Left lobe of liver (tissue), 2 donors: ENCODE data around the gene LLCFC1. TPM values are rescaled to one million over a fixed set of nuclear protein-coding genes. Genes with fewer than 3 reads are reported as not detected.

Source experiments
- ATAC-seq: fragments of 200-7000 bp; cut with Tn5 transposase; one replicate; pipeline ENCODE4 v1.9.1; 2020; ENCODE audit warnings: mild to moderate bottlenecking, moderate library complexity
- DNase-seq: peaks from one replicate; pipeline ENCODE4 v3.0.0-alpha.2; 2020; ENCODE audit warnings: low spot score
- total RNA-seq: library from RNA; stranded (reverse); gene quantifications from one replicate; pipeline ENCODE4 v1.2.1, GENCODE V29; 2021
- donor health status: DM: no; HTN: no; CAD: no; lungs with moderate emphysema.
- donor health status: DM: no; HTN: yes; CAD: no.

LLCFC1 gene
- total RNA-seq, 1 donor from 2014 or later, result not detected

DNA sequence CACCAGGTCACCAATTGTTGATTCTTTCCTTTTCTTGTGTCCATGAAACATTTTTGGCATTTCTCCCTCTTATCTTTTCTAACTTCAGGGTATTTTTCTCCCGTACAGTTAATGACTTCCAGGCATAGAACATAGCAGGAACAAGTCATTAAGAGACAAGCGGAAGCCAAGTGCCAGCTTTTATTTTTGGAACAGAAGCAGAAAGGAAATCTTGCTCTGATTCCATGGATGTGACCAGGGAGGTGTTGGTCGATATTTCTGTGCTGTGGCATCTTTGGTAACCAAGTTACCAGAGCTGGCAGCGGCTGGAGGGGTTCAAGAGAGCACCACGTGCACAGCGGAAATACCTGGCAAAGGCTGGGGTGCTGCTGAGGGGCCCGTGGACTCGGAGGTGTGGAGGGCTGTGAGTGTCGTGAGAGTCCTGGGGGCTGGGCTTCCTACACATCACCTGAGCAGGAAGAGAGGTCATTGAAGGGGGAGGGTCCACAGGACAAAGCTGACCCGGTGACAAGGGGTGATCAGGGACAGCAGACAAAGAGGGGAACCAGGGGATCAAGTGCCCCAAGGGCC, 1.8 kb downstream of the LLCFC1 start:
- DNase-seq, result no peak
- no peak for ATAC-seq

GRCh38 chr7:142941541-142941940, 2.3 kb downstream of the LLCFC1 start:
- no peak for DNase-seq
- ATAC-seq, result no peak

- ATAC-seq, result no peak
- no peak for DNase-seq
These were observed 3.5 kb downstream of the LLCFC1 start for GRCh38 chr7:142942746-142943145.

DNA sequence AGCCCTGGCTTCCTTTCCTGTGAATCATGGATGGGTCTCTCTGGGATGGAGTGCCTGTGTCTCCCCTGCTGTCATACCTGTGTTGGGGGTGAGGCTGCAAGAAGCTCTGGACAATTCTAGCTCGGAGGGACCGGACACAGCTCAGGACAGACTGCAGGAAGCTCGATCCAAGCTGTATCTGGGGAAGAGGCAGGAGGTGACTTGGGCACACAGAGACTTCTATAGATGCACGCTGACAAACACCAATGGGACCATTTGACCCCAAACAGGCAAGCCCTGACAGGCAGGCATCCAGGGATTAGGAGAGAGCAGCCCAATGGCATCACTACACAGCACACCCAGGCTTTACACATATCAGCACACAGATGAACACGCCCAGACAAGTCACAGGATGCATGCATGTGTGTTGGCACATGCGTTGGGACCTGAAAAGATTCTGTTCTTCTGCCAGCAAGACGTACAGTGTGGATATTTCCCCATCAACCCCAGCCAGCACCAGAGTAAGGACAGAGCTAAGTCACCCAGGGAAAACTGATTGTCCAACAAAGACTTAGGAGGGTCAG, 4.5 kb downstream of the LLCFC1 start:
- ATAC-seq (no peak), DNase-seq (no peak)

GRCh38 chr7:142945001-142945400, 5.7 kb downstream of the LLCFC1 start:
- no peak for ATAC-seq
- no peak for DNase-seq

GRCh38 chr7:142948603-142949002, 9.3 kb downstream of the LLCFC1 start:
- DNase-seq, result no peak
- ATAC-seq, result no peak

- no peak for ATAC-seq
- DNase-seq, result no peak
These were observed 11.0 kb downstream of the LLCFC1 start for GRCh38 chr7:142950235-142950634.

DNA sequence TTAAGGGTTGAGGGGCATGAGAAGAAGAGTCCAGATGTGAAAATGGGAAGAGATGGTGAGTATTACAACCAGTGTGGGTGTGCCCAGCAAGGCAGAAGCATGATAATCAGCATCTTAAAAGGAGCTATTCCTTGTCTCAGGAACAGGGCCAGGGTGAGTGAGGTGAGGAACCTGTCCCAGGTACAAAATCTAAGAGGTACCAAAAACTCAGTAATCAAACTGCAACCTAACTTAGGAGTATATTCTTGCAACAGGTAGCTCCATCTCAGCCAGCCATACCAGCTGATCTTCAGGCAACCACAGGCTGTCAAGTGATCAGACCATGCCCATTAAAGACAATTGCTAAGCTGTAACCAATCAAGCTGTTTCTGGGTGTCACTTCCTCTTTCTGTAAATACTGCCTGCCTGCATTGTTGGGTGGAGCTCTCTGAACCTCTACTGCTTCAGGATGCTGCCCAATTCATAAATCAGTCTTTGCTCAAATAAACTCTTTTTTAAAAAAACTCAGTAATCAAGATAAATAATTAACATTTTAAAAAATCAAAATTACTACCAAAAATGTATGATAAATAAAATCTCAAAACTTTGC, 15.5 kb downstream of the LLCFC1 start:
- no peak for DNase-seq
- no peak for ATAC-seq

DNA sequence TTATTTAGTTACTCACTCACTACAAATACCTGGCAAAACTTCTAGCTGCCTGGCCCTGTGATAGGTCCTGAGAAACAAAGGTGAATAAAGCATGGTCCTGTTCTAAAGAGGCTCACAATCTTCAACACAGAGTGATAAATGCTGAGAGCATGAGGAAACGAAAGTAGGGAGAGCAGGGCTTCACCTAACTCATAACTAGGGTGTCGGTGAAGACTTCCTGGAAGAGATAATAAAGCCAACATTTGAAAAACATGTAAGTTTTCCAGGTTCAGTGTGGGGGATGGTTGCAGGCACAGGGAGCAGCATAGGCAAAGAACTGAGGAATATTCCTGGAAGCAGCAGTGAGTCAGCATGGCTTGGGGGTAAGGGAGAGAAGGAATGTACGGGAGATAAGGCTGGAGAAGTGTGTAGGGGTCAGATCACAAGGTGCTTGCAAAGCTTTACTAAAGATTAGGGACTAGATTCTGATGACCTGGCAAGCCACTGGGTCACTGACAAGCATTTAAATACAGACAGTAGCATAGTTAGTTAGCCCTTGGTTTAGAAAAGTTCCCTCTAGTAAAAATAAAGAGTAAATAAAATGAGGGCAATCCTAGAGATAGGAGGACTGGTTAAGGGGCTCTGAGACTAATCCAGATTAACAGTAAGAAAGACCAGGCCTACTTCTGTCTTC, 17.8 kb downstream of the LLCFC1 start:
- ATAC-seq (no peak), DNase-seq (no peak)

DNA sequence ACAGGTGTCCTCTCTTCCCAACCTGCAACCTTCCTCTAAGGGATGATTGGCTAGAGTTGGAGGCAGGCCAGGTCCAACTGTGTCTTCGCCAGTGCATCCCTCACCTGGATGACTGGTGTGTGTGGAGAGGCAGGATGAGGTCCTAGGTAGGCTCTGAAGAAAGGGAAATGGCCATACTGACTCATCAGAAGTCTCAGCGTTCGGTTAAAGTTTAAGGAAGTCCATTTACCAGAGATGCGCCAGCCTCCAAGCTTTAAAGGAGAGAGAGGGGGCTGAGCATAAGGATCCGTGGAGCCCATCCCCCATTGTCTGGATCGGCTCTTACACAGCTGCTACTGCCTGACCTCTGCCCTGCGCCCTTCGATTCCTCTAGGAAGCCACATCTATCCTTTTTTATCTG, 18.4 kb downstream of the LLCFC1 start:
- ATAC-seq (no peak), DNase-seq (no peak)

GRCh38 chr7:142959202-142959601, 19.9 kb downstream of the LLCFC1 start:
- ATAC-seq, result no peak
- DNase-seq, result no peak

DNA sequence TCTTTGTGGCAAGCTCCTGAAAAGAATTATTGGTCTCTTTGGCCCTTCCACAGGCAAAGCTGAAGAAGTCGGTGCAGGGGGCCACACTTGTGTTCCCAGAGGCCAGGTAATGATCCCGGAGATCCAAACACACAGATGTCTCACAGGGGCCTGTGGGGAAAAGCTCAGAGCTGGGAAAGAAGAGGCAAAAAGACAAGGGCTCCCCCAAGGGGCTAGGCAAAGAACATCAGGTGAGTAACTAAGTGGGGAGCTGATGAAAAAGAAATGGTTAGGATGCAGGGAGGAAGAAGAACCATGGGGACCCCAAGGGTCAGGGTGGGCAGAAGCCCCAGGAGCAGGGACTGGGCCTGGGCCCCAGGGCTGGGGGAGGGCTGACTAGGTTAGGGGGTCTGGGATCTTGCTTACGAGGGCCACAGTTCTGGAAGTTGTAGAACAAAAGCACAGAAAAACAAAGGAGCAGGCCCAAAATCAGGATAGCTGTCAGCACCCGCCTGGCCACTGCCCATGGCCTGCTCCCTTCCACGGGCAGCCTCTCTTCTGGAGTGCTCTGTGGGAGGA, 21.8 kb downstream of the LLCFC1 start:
- ATAC-seq (peak; percentile 42), DNase-seq (no peak)

GRCh38 chr7:142961595-142961972, 22.3 kb downstream of the LLCFC1 start:
- no peak for DNase-seq
- ATAC-seq, result no peak

DNA sequence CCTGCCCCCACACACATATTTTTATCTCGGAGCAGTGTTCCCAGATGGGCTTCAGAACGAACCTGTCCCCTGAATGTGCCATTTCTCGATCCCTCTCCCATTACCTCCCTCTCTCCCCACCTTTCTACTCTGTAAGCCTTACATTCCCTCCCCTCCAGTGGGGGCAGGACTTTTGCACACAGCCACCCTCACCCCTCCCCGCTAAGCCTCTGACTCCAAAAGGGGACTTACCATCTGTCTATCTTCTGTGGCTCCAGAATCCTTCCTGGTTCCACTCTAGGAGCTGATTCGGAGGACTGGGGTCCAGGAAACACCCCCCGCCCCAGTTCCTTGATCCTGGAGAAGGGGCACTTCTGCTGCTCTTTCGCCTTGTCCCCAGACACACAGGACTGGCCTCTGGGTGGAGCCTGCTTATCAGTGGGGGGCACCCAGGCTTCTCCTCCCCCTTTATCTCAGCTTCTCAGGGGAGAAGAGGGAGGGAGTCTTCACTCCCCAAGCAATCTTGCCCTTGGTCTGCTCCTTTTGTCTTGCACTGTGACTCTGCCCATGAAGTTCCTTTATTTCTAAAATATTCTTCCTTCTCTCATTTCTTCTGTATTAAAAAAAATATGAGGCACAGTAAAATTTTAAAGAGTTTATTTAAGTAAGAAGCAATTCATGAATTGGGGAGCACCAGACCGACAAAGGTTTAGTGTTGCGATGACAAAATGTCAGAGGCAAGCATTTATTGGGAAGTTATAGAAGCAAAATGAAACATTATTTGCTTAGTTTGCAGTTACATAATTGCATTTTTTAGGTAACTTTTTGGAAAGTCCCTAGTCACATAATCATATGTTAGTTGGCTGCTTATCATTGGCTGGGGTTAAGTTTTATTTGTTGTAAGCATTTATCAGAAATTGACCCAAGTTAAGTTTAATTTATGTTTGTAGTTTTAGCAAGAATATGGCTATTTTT, 23.0 kb downstream of the LLCFC1 start, which contains the start of gene KEL:
TSS of gene KEL (minus strand) at position 391 of the 954 bp plus-strand sequence. CDS start at position 234, 157 bp downstream.
- DNase-seq (no peak), ATAC-seq (no peak)

GRCh38 chr7:142962991-142963390, 23.7 kb downstream of the LLCFC1 start:
- DNase-seq (no peak), ATAC-seq (no peak)

GRCh38 chr7:142963993-142964392, 24.7 kb downstream of the LLCFC1 start:
- DNase-seq (no peak), ATAC-seq (no peak)

GRCh38 chr7:142964502-142965246, 25.4 kb downstream of the LLCFC1 start:
- DNase-seq (no peak), ATAC-seq (no peak)

GRCh38 chr7:142968229-142968628, 28.9 kb downstream of the LLCFC1 start:
- ATAC-seq (no peak), DNase-seq (no peak)

DNA sequence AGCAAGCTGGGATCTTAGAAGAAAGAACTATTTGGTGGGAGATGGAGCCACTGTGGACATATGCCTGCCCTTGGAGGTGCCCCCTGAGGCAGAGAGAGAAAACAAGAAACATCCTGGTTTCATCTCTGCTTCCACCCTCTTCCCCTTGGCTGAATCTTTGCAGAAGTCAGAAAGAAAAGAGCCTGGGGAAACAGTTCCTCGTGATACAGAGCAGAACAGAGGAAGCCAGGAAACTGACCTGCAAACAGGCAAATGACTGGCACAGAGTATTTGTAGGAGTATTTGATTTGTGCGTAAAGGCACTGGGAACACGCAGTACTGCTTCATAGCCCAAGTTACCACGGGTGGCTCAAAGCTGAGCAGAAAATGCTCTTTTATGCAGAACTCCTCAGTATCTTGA, 29.9 kb downstream of the LLCFC1 start:
- DNase-seq, result no peak
- no peak for ATAC-seq

DNA sequence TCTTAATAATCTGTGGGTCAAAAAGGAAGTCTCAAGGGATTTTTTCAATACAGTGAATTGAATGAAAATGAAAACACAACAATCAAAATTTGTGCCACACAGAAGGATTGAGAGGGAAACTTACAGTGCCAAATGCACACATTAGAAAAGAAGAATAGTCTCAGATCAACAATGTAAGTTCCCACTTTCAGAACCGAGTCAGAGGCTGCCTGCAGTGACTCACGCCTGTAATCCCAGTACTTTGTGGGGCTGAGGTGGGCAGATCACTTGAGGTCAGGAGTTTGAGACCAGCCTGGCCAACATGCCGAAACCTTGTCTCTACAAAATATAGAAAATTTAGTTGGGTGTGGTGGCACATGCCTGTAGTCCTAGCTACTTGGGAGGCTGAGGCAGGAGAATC, 35.3 kb downstream of the LLCFC1 start:
- DNase-seq, result no peak
- no peak for ATAC-seq
